K562 (cell line): ENCODE measurements around the gene BRAT1. TPM values are rescaled to one million over a fixed set of nuclear protein-coding genes. Genes with fewer than 3 reads are reported as not detected.

Source experiments
- ATF7 ChIP-seq: fragments of 450-650 bp; IDR thresholded peaks from 2 replicates; pipeline ENCODE4 v1.7.1; 2014; ENCODE audit warnings: mild to moderate bottlenecking, moderate library complexity
- CTCF ChIP-seq, 3 experiments: IDR thresholded peaks in 2 of 3; conservative IDR thresholded peaks in 1 of 3; 2 replicates each; pipeline ENCODE4 v1.5.1; 2011 to 2012; ENCODE audit warnings: low read length in 3 of 3, mild to moderate bottlenecking in 3 of 3, control low read depth in 2 of 3, improper control_type of control experiment in 1 of 3, inconsistent platforms in 1 of 3, low read depth in 1 of 3, mixed read lengths in 1 of 3, moderate library complexity in 1 of 3; ENCODE audit not compliant: insufficient read depth in 2 of 3
- GABPA ChIP-seq: fragments of 200-800 bp; sonication (Bioruptor generic); conservative IDR thresholded peaks from 2 replicates; pipeline ENCODE4 v1.6.1; 2016; ENCODE audit warnings: low read depth, missing genetic modification characterization, missing compliant biosample characterization
- HSF4 ChIP-seq: fragments of 250-450 bp; sonication (Bioruptor Pico); IDR thresholded peaks from 2 replicates; pipeline ENCODE4 v2.1.2; 2022; ENCODE audit warnings: mild to moderate bottlenecking, moderate library complexity, borderline replicate concordance
- NFYB ChIP-seq: IDR thresholded peaks from 2 replicates; pipeline ENCODE4 v1.6.1; 2011; ENCODE audit warnings: mild to moderate bottlenecking, moderate library complexity; ENCODE audit not compliant: insufficient read length; ENCODE audit errors: extremely low read depth
- PCBP1 ChIP-seq: fragments of 200-400 bp; formaldehyde crosslinking; IDR thresholded peaks from 2 replicates; pipeline ENCODE4 v1.6.1; 2018; ENCODE audit warnings: mild to moderate bottlenecking, low read depth, low read length; ENCODE audit not compliant: poor library complexity, severe bottlenecking
- POLR2H ChIP-seq: IDR thresholded peaks from 2 replicates; pipeline ENCODE4 v1.6.1; 2016; ENCODE audit warnings: missing genetic modification characterization, low read depth, mild to moderate bottlenecking, control low read depth, missing compliant biosample characterization, moderate library complexity
- PRMT5 ChIP-seq: sonication (generic); formaldehyde crosslinking; IDR thresholded peaks from 2 replicates; pipeline ENCODE4 v1.5.0; 2020; ENCODE audit warnings: missing genetic modification reagents
- RBM22 ChIP-seq: fragments of 200-400 bp; formaldehyde crosslinking; IDR thresholded peaks from 2 replicates; pipeline ENCODE4 v1.6.1; 2018; ENCODE audit warnings: low read length, low read depth; ENCODE audit not compliant: poor library complexity, severe bottlenecking
- ZNF707 ChIP-seq: fragments of 250-450 bp; sonication (Bioruptor Pico); conservative IDR thresholded peaks from 2 replicates; pipeline ENCODE4 v1.8.0; 2022; ENCODE audit warnings: inconsistent platforms, mild to moderate bottlenecking, moderate library complexity
- polyA plus RNA-seq, 8 experiments: library from polyadenylated mRNA; depleted of rRNA in 4 of 8; stranded (reverse) in 5 of 8; unstranded in 3 of 8; fragments of >200 nt; fragmentation: Nextera tagmentation in 2 of 8; fragmentation: Illumina TruSeq in 1 of 8; extraction: Ambion mirVana in 2 of 8; extraction: Trizol in 1 of 8; gene quantifications; 2 replicates each; pipeline versions ENCODE4 v1.2.1 to v1.2.3, GENCODE V29; 2011 to 2014; ENCODE audit warnings: inconsistent platforms in 1 of 8, missing spikeins in 1 of 8
- total RNA-seq, 7 experiments: library from RNA; depleted of rRNA in 6 of 7; stranded (reverse); fragments of >200 nt in 6 of 7; fragmentation: Illumina TruSeq in 2 of 7; extraction: Trizol in 2 of 7; gene quantifications; 2 replicates each; pipeline versions ENCODE4 v1.2.1 to v1.2.3, GENCODE V29; 2011 to 2021; ENCODE audit warnings: low replicate concordance in 1 of 7
- TF ChIP-seq, protein P1 (sequence below): fragments of 450-650 bp; IDR thresholded peaks from 2 replicates; pipeline ENCODE4 v1.6.1; 2017; ENCODE audit warnings: antibody characterized with exemption
- TF ChIP-seq, protein P2 (sequence below), 2 experiments: fragments of 450-650 bp; formaldehyde crosslinking in 1 of 2; IDR thresholded peaks; 2 replicates each; pipeline versions ENCODE4 v1.4.0 to v1.6.1; 2014 to 2020; ENCODE audit warnings: mild to moderate bottlenecking in 2 of 2, borderline replicate concordance in 1 of 2, low read depth in 1 of 2

BRAT1 gene
- total and polyA plus RNA-seq, 9 of the 15 experiments (the other 6 are each of a cell fraction or from before 2014, with no cell fraction given): 0.13 to 49.6 (median 10.5) TPM

DNA sequence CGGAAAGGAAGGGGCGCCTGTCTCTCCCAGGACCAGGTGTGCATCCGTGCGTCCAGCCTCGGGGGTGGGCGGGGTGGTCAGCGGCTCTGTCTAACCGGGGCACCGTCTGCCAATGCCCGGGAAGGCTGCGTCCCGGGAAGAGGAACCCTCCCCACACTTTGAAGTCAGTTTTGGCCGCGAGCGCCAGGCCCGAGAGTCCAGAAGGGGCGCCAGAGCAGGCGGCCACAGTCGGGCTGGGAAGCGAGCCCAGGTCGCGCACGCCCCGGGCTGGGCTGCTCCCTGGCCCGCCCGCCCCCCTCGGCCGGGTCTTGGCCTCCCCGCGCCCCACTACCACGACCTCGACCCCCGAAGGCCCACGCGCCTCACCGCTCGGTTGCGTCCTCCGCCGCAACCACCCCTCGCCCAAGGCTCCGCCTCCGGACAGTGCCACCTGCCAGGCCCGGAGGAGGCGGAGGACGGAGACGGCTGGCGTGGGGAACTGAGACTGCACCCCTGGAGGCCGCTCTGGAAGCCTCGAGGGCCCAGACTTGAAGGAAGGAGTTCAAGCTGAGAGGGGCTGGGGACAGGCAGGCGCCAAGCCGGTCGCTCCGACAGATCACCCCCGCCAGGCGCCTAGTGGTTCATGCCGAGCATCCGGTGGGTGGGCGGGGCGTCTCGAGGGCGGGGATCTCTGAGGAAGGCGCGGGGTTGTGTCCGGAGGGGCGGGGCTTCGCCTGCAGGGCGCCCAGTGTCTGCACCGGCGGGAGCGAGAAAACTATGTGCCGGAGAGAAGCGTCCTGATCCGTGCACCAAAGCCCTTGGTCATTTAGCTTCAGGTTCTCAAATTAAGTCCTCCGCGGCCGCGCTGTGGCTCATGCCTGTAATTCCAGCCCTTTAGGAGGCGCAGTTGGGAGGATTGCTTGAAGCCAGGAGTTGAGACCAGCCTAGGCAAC, at the start of gene BRAT1 (continued):
- TF ChIP-seq, protein P1, sequence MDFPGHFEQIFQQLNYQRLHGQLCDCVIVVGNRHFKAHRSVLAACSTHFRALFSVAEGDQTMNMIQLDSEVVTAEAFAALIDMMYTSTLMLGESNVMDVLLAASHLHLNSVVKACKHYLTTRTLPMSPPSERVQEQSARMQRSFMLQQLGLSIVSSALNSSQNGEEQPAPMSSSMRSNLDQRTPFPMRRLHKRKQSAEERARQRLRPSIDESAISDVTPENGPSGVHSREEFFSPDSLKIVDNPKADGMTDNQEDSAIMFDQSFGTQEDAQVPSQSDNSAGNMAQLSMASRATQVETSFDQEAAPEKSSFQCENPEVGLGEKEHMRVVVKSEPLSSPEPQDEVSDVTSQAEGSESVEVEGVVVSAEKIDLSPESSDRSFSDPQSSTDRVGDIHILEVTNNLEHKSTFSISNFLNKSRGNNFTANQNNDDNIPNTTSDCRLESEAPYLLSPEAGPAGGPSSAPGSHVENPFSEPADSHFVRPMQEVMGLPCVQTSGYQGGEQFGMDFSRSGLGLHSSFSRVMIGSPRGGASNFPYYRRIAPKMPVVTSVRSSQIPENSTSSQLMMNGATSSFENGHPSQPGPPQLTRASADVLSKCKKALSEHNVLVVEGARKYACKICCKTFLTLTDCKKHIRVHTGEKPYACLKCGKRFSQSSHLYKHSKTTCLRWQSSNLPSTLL: no peak
- TF ChIP-seq ATF7: peak; percentile 99
- TF ChIP-seq GABPA (tag): peak; percentile 67
- peak; percentile 29; the same call in 1 of the 2 replicates for TF ChIP-seq PRMT5 (CRISPR knock-in tag)
- TF ChIP-seq, protein P2, sequence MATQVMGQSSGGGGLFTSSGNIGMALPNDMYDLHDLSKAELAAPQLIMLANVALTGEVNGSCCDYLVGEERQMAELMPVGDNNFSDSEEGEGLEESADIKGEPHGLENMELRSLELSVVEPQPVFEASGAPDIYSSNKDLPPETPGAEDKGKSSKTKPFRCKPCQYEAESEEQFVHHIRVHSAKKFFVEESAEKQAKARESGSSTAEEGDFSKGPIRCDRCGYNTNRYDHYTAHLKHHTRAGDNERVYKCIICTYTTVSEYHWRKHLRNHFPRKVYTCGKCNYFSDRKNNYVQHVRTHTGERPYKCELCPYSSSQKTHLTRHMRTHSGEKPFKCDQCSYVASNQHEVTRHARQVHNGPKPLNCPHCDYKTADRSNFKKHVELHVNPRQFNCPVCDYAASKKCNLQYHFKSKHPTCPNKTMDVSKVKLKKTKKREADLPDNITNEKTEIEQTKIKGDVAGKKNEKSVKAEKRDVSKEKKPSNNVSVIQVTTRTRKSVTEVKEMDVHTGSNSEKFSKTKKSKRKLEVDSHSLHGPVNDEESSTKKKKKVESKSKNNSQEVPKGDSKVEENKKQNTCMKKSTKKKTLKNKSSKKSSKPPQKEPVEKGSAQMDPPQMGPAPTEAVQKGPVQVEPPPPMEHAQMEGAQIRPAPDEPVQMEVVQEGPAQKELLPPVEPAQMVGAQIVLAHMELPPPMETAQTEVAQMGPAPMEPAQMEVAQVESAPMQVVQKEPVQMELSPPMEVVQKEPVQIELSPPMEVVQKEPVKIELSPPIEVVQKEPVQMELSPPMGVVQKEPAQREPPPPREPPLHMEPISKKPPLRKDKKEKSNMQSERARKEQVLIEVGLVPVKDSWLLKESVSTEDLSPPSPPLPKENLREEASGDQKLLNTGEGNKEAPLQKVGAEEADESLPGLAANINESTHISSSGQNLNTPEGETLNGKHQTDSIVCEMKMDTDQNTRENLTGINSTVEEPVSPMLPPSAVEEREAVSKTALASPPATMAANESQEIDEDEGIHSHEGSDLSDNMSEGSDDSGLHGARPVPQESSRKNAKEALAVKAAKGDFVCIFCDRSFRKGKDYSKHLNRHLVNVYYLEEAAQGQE (IDR thresholded peaks at IDR 0.05; ENCODE audit: borderline replicate concordance): 0 out of 2 replicates have a peak, but pooled peaks have one; percentile 21
- TF ChIP-seq, protein P2 (CRISPR knock-in tag; IDR thresholded peaks at IDR 0.05; ENCODE audit: low read depth): no peak
- TF ChIP-seq PCBP1: no peak
- peak; percentile 43 to 72 (median 50); a peak in 5 of 6 replicates for TF ChIP-seq CTCF (IDR thresholded peaks at IDR 0.05 in 2 of 3, conservative IDR thresholded peaks at IDR 0.05 in 1 of 3; ENCODE audit: insufficient read depth in 2 of 3, low read depth in 1 of 3, low read length in 3 of 3)
- peak; percentile 48; the same call in 1 of the 2 replicates for TF ChIP-seq POLR2H (tag)
- TF ChIP-seq RBM22: peak; percentile 21
- TF ChIP-seq ZNF707: no peak
- TF ChIP-seq HSF4 (CRISPR knock-in tag): no peak
- TF ChIP-seq NFYB: no peak
